ENCODE measurements around the gene PTPRG.

PTPRG gene

GRCh38 chr3:61577760-61578159, 16.4 kb downstream of the PTPRG start:
- H3K4me1 ChIP-seq (ENCODE audit: insufficient read depth, poor library complexity, severe bottlenecking): peaks cover 4% of the 10 kb centered on the region
- no peak for ATAC-seq (ENCODE audit: low read depth)
- no peaks in the 10 kb centered on the region for H3K27me3 ChIP-seq (ENCODE audit: insufficient read depth, poor library complexity, severe bottlenecking)
- no peak for TF ChIP-seq CTCF (IDR thresholded peaks at IDR 0.05; ENCODE audit: poor library complexity, severe bottlenecking)
- no peak overlapping the region for H3K4me3 ChIP-seq (ENCODE audit: severe bottlenecking)
- DNase-seq (ENCODE audit: low spot score): no peak
- H3K36me3 ChIP-seq (ENCODE audit: low read depth): no peaks in the 10 kb centered on the region
- H3K27ac ChIP-seq (ENCODE audit: poor library complexity, severe bottlenecking): no peak overlapping the region
- H3K9me3 ChIP-seq (ENCODE audit: severe bottlenecking): no peaks in the 10 kb centered on the region

GRCh38 chr3:61578667-61579367, 17.4 kb downstream of the PTPRG start:
- H3K27ac ChIP-seq (ENCODE audit: poor library complexity, severe bottlenecking): no peak overlapping the region
- TF ChIP-seq CTCF (IDR thresholded peaks at IDR 0.05; ENCODE audit: poor library complexity, severe bottlenecking): no peak

GRCh38 chr3:61579685-61580084, 18.3 kb downstream of the PTPRG start:
- Histone ChIP-seq H3K27ac (ENCODE audit: poor library complexity, severe bottlenecking) (no peak overlapping the region), H3K27me3 (ENCODE audit: insufficient read depth, poor library complexity, severe bottlenecking) (no peaks in the 10 kb centered on the region), H3K36me3 (ENCODE audit: low read depth) (no peaks in the 10 kb centered on the region), H3K4me3 (ENCODE audit: severe bottlenecking) (no peak overlapping the region), H3K9me3 (ENCODE audit: severe bottlenecking) (no peaks in the 10 kb centered on the region), H3K4me1 (ENCODE audit: insufficient read depth, poor library complexity, severe bottlenecking) (peaks cover 3% of the 10 kb centered on the region)
- DNase-seq (ENCODE audit: low spot score) (no peak), ATAC-seq (ENCODE audit: low read depth) (no peak)
- TF ChIP-seq CTCF (IDR thresholded peaks at IDR 0.05; ENCODE audit: poor library complexity, severe bottlenecking): no peak

More at GRCh38 chr3:61578667-61579367, 17.4 kb downstream of the PTPRG start:
- peaks cover 4% of the 10 kb centered on the region for H3K4me1 ChIP-seq (ENCODE audit: insufficient read depth, poor library complexity, severe bottlenecking)
- no peak overlapping the region for H3K4me3 ChIP-seq (ENCODE audit: severe bottlenecking)
- ATAC-seq (ENCODE audit: low read depth) (no peak), DNase-seq (ENCODE audit: low spot score) (no peak)
- no peaks in the 10 kb centered on the region for H3K9me3 ChIP-seq (ENCODE audit: severe bottlenecking)
- H3K27me3 ChIP-seq (ENCODE audit: insufficient read depth, poor library complexity, severe bottlenecking): no peaks in the 10 kb centered on the region
- H3K36me3 ChIP-seq (ENCODE audit: low read depth): no peaks in the 10 kb centered on the region

GRCh38 chr3:61580982-61581643, 19.7 kb downstream of the PTPRG start:
- H3K27me3 ChIP-seq (ENCODE audit: insufficient read depth, poor library complexity, severe bottlenecking): no peaks in the 10 kb centered on the region
- no peaks in the 10 kb centered on the region for H3K36me3 ChIP-seq (ENCODE audit: low read depth)
- ATAC-seq (ENCODE audit: low read depth): no peak
- H3K27ac ChIP-seq (ENCODE audit: poor library complexity, severe bottlenecking): no peak overlapping the region
- H3K9me3 ChIP-seq (ENCODE audit: severe bottlenecking): no peaks in the 10 kb centered on the region
- no peak for TF ChIP-seq CTCF (IDR thresholded peaks at IDR 0.05; ENCODE audit: poor library complexity, severe bottlenecking)
- DNase-seq (ENCODE audit: low spot score): no peak
- H3K4me1 ChIP-seq (ENCODE audit: insufficient read depth, poor library complexity, severe bottlenecking): peaks cover 3% of the 10 kb centered on the region
- H3K4me3 ChIP-seq (ENCODE audit: severe bottlenecking): no peak overlapping the region

- Histone ChIP-seq H3K27me3 (ENCODE audit: insufficient read depth, poor library complexity, severe bottlenecking) (no peaks in the 10 kb centered on the region), H3K27ac (ENCODE audit: poor library complexity, severe bottlenecking) (no peak overlapping the region), H3K36me3 (ENCODE audit: low read depth) (no peaks in the 10 kb centered on the region), H3K9me3 (ENCODE audit: severe bottlenecking) (no peaks in the 10 kb centered on the region), H3K4me1 (ENCODE audit: insufficient read depth, poor library complexity, severe bottlenecking) (peaks cover 3% of the 10 kb centered on the region), H3K4me3 (ENCODE audit: severe bottlenecking) (no peak overlapping the region)
- no peak for TF ChIP-seq CTCF (IDR thresholded peaks at IDR 0.05; ENCODE audit: poor library complexity, severe bottlenecking)
- DNase-seq (ENCODE audit: low spot score): no peak
- ATAC-seq (ENCODE audit: low read depth): no peak
Measured at GRCh38 chr3:61582287-61582686, 20.9 kb downstream of the PTPRG start.

Measured in RWPE2 (cell line).